Measurements from ENCODE around the gene SLC22A2.

Gene SLC22A2

GRCh38 chr6:160273750-160274149, 15.1 kb upstream of the SLC22A2 start:
- no peak for TF ChIP-seq CTCF (IDR thresholded peaks at IDR 0.05; ENCODE audit: low read depth, low read length)
- no peak overlapping the region for H3K4me3 ChIP-seq (ENCODE audit: low read depth, low read length)

- no peak for TF ChIP-seq CTCF (IDR thresholded peaks at IDR 0.05; ENCODE audit: low read depth, low read length)
Observed at GRCh38 chr6:160273196-160273595, 14.6 kb upstream of the SLC22A2 start.

GRCh38 chr6:160272707-160273106, 14.1 kb upstream of the SLC22A2 start:
- no peak for TF ChIP-seq CTCF (IDR thresholded peaks at IDR 0.05; ENCODE audit: low read depth, low read length)
- H3K4me3 ChIP-seq (ENCODE audit: low read depth, low read length): no peak overlapping the region

More at GRCh38 chr6:160273196-160273595, 14.6 kb upstream of the SLC22A2 start:
- no peak overlapping the region for H3K4me3 ChIP-seq (ENCODE audit: low read depth, low read length)

- H3K4me3 ChIP-seq (ENCODE audit: low read depth, low read length): no peak overlapping the region
- TF ChIP-seq CTCF (IDR thresholded peaks at IDR 0.05; ENCODE audit: low read depth, low read length): no peak
Observed at GRCh38 chr6:160270347-160270746, 11.7 kb upstream of the SLC22A2 start.

GRCh38 chr6:160269771-160270170, 11.2 kb upstream of the SLC22A2 start:
- no peak overlapping the region for H3K4me3 ChIP-seq (ENCODE audit: low read depth, low read length)
- no peak for TF ChIP-seq CTCF (IDR thresholded peaks at IDR 0.05; ENCODE audit: low read depth, low read length)

GRCh38 chr6:160269023-160269521, 10.5 kb upstream of the SLC22A2 start:
- TF ChIP-seq CTCF (IDR thresholded peaks at IDR 0.05; ENCODE audit: low read depth, low read length): no peak
- H3K4me3 ChIP-seq (ENCODE audit: low read depth, low read length): no peak overlapping the region

GRCh38 chr6:160267102-160267501, 8.5 kb upstream of the SLC22A2 start:
- no peak for TF ChIP-seq CTCF (IDR thresholded peaks at IDR 0.05; ENCODE audit: low read depth, low read length)
- no peak overlapping the region for H3K4me3 ChIP-seq (ENCODE audit: low read depth, low read length)
